GM21390 (cell line): ENCODE data around the gene CHST12.

Experiments
- ATAC-seq: cut with Tn5 transposase; IDR thresholded peaks from one replicate; pipeline ENCODE4 v1.9.1; 2021; ENCODE audit not compliant: unreplicated experiment

The CHST12 gene

GRCh38 chr7:2433713-2434550 lies 30.5 kb downstream of the CHST12 start:
- ATAC-seq = no peak

- no peak for ATAC-seq
Observed at GRCh38 chr7:2435146-2435545, 31.7 kb downstream of the CHST12 start.

- ATAC-seq = no peak
Observed at GRCh38 chr7:2436341-2437104, 33.1 kb downstream of the CHST12 start.

GRCh38 chr7:2437136-2437535 lies 33.7 kb downstream of the CHST12 start:
- no peak for ATAC-seq

GRCh38 chr7:2437537-2438148 lies 34.2 kb downstream of the CHST12 start:
- ATAC-seq = no peak

- no peak for ATAC-seq
Observed at GRCh38 chr7:2438186-2438585, 34.8 kb downstream of the CHST12 start.

GRCh38 chr7:2438775-2439174 lies 35.4 kb downstream of the CHST12 start:
- ATAC-seq = no peak

GRCh38 chr7:2440608-2441245 lies 37.3 kb downstream of the CHST12 start:
- ATAC-seq = no peak

GRCh38 chr7:2441430-2442058 lies 38.1 kb downstream of the CHST12 start:
- ATAC-seq = no peak

- no peak for ATAC-seq
Observed at GRCh38 chr7:2443491-2443890, 40.1 kb downstream of the CHST12 start.

- no peak for ATAC-seq
Observed at GRCh38 chr7:2444476-2444875, 41.1 kb downstream of the CHST12 start.

GRCh38 chr7:2445047-2445446 lies 41.6 kb downstream of the CHST12 start:
- no peak for ATAC-seq

- no peak for ATAC-seq
Observed at GRCh38 chr7:2445898-2446555, 42.6 kb downstream of the CHST12 start.

GRCh38 chr7:2446676-2447075 lies 43.3 kb downstream of the CHST12 start:
- ATAC-seq = no peak

GRCh38 chr7:2450198-2451107 lies 47.0 kb downstream of the CHST12 start:
- ATAC-seq = no peak

GRCh38 chr7:2451171-2452073 lies 48.0 kb downstream of the CHST12 start:
- peak; percentile 80 for ATAC-seq

GRCh38 chr7:2452074-2452507 lies 48.7 kb downstream of the CHST12 start:
- ATAC-seq = peak; percentile 27

- ATAC-seq = no peak
Observed at GRCh38 chr7:2452643-2453270, 49.3 kb downstream of the CHST12 start.
